HepG2 (cell line): ENCODE data around the gene TMCC1. TPM values are rescaled to one million over a fixed set of nuclear protein-coding genes. Genes with fewer than 3 reads are reported as not detected.

Experiments used
- KDM3A ChIP-seq: IDR thresholded peaks from 2 replicates; pipeline ENCODE4 v1.6.1; 2018; ENCODE audit warnings: low read depth, missing compliant biosample characterization
- RCOR2 ChIP-seq: IDR thresholded peaks from 2 replicates; pipeline ENCODE4 v1.6.1; 2016; ENCODE audit warnings: missing biosample characterization, missing genetic modification reagents
- STAG1 ChIP-seq: sonication (generic); formaldehyde crosslinking; IDR thresholded peaks from 2 replicates; pipeline ENCODE4 v1.4.0; 2020; ENCODE audit warnings: missing genetic modification reagents
- YEATS4 ChIP-seq: sonication (generic); formaldehyde crosslinking; IDR thresholded peaks from 2 replicates; pipeline ENCODE4 v1.4.0; 2020; ENCODE audit warnings: missing genetic modification reagents, borderline replicate concordance
- ZNF274 ChIP-seq: sonication (generic); formaldehyde crosslinking; IDR thresholded peaks from 2 replicates; pipeline ENCODE4 v1.5.1; 2020; ENCODE audit warnings: mild to moderate bottlenecking, missing genetic modification reagents
- ZNF614 ChIP-seq: IDR thresholded peaks from 2 replicates; pipeline ENCODE4 v1.6.1; 2018; ENCODE audit warnings: missing biosample characterization, missing genetic modification reagents, inconsistent platforms, borderline replicate concordance
- ZNF790 ChIP-seq: sonication (generic); formaldehyde crosslinking; IDR thresholded peaks from 2 replicates; pipeline ENCODE4 v1.8.0; 2022; ENCODE audit warnings: missing genetic modification reagents, mild to moderate bottlenecking, borderline replicate concordance
- polyA plus RNA-seq, 8 experiments: library from polyadenylated mRNA; depleted of rRNA in 3 of 8; stranded (reverse) in 7 of 8; unstranded in 1 of 8; fragments of >200 nt; fragmentation: Illumina TruSeq in 4 of 8; extraction: Trizol in 4 of 8; gene quantifications; 2 replicates each; pipeline versions ENCODE4 v1.2.1 to v1.2.3, GENCODE V29; 2011 to 2016; ENCODE audit warnings: low read depth in 4 of 8, missing spikeins in 1 of 8, mixed read lengths in 1 of 8; ENCODE audit not compliant: insufficient read depth in 1 of 8
- total RNA-seq, 5 experiments: library from RNA; depleted of rRNA; stranded (reverse); fragments of >200 nt; fragmentation: Illumina TruSeq; extraction: Trizol; gene quantifications; 2 replicates each; pipeline ENCODE4 v1.2.3, GENCODE V29; 2016; ENCODE audit warnings: low read depth in 1 of 5
- TF ChIP-seq, protein P1 (sequence below): sonication (generic); formaldehyde crosslinking; IDR thresholded peaks from 2 replicates; pipeline ENCODE4 v1.5.0; 2020; ENCODE audit warnings: mild to moderate bottlenecking, missing genetic modification reagents
- TF ChIP-seq, protein P2 (sequence below): sonication (generic); formaldehyde crosslinking; IDR thresholded peaks from 2 replicates; pipeline ENCODE4 v1.5.1; 2020; ENCODE audit warnings: mild to moderate bottlenecking, moderate library complexity, missing genetic modification reagents
- TF ChIP-seq, protein P3 (sequence below): sonication (generic); formaldehyde crosslinking; IDR thresholded peaks from 2 replicates; pipeline ENCODE4 v1.4.0; 2020; ENCODE audit warnings: missing genetic modification reagents, borderline replicate concordance
- TF ChIP-seq, protein P4 (sequence below), 2 experiments: IDR thresholded peaks; 2 replicates each; pipeline ENCODE4 v1.6.1; 2011 to 2012; ENCODE audit warnings: low read length in 2 of 2, borderline replicate concordance in 1 of 2, low read depth in 1 of 2, mild to moderate bottlenecking in 1 of 2, moderate library complexity in 1 of 2
- TF ChIP-seq, protein P5 (sequence below): IDR thresholded peaks from 2 replicates; pipeline ENCODE4 v1.6.1; 2016
- TF ChIP-seq, protein P6 (sequence below): sonication (generic); formaldehyde crosslinking; IDR thresholded peaks from 2 replicates; pipeline ENCODE4 v1.4.0; 2020; ENCODE audit warnings: missing genetic modification reagents

Gene TMCC1
- total and polyA plus RNA-seq, 2 of the 13 experiments (the other 11 are each of a cell fraction or from before 2014, with no cell fraction given), result 12.1 to 264 TPM

DNA sequence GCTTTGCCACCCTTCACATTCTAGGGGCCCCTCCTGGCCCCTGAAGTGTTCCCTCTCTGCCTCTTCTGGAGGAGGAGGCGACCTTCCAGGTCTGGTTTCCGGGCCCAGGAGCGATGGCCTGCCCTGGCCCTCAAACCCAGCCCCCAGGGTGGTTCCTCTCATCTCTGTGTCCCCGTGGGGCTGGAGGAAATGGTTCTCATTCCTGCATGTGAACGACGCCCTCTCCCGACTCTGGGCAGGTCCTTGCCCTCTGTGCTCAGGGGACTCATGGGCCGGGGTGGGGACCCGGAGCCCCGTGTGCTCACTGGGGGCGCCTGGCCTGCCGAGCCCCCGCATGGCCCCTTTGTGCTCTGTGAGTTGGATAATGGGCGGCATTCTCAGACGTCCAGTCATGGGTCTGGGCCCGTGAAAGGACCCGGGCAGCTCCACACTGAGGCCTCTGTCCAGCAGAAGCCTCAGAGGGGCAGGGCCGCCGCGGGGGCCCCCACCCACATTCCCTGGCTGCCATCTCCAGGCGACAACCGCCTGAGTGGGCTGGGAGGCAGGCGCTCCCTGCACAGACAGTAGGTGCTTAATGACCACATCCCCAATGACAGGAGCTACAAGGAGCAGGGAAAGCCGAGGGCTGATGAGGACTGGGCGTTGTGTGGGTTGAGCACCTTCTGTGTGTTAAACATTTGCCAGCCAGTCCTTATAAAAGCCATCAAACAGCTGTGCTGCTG is 281.5 kb downstream of the TMCC1 start (continued):
- TF ChIP-seq, protein P1, sequence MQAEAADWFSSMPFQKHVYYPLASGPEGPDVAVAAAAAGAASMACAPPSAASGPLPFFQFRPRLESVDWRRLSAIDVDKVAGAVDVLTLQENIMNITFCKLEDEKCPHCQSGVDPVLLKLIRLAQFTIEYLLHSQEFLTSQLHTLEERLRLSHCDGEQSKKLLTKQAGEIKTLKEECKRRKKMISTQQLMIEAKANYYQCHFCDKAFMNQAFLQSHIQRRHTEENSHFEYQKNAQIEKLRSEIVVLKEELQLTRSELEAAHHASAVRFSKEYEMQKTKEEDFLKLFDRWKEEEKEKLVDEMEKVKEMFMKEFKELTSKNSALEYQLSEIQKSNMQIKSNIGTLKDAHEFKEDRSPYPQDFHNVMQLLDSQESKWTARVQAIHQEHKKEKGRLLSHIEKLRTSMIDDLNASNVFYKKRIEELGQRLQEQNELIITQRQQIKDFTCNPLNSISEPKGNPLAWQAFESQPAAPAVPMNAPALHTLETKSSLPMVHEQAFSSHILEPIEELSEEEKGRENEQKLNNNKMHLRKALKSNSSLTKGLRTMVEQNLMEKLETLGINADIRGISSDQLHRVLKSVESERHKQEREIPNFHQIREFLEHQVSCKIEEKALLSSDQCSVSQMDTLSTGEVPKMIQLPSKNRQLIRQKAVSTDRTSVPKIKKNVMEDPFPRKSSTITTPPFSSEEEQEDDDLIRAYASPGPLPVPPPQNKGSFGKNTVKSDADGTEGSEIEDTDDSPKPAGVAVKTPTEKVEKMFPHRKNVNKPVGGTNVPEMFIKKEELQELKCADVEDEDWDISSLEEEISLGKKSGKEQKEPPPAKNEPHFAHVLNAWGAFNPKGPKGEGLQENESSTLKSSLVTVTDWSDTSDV (CRISPR knock-in tag), result 0 out of 2 replicates have a peak, but pooled peaks have one; percentile 68
- TF ChIP-seq YEATS4 (CRISPR knock-in tag) (no peak), STAG1 (CRISPR knock-in tag) (peak; percentile 66), ZNF790 (CRISPR knock-in tag) (0 out of 2 replicates have a peak, but pooled peaks have one; percentile 7), ZNF614 (CRISPR knock-in tag) (peak; percentile 30; the same call in 1 of the 2 replicates), ZNF274 (no peak), RCOR2 (CRISPR knock-in tag) (peak; percentile 78; the same call in 1 of the 2 replicates), KDM3A (CRISPR knock-in tag) (peak; percentile 68; the same call in 1 of the 2 replicates)
- TF ChIP-seq, protein P2, sequence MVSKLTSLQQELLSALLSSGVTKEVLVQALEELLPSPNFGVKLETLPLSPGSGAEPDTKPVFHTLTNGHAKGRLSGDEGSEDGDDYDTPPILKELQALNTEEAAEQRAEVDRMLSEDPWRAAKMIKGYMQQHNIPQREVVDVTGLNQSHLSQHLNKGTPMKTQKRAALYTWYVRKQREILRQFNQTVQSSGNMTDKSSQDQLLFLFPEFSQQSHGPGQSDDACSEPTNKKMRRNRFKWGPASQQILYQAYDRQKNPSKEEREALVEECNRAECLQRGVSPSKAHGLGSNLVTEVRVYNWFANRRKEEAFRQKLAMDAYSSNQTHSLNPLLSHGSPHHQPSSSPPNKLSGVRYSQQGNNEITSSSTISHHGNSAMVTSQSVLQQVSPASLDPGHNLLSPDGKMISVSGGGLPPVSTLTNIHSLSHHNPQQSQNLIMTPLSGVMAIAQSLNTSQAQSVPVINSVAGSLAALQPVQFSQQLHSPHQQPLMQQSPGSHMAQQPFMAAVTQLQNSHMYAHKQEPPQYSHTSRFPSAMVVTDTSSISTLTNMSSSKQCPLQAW, result peak; percentile 61; the same call in 1 of the 2 replicates
- TF ChIP-seq, protein P3, sequence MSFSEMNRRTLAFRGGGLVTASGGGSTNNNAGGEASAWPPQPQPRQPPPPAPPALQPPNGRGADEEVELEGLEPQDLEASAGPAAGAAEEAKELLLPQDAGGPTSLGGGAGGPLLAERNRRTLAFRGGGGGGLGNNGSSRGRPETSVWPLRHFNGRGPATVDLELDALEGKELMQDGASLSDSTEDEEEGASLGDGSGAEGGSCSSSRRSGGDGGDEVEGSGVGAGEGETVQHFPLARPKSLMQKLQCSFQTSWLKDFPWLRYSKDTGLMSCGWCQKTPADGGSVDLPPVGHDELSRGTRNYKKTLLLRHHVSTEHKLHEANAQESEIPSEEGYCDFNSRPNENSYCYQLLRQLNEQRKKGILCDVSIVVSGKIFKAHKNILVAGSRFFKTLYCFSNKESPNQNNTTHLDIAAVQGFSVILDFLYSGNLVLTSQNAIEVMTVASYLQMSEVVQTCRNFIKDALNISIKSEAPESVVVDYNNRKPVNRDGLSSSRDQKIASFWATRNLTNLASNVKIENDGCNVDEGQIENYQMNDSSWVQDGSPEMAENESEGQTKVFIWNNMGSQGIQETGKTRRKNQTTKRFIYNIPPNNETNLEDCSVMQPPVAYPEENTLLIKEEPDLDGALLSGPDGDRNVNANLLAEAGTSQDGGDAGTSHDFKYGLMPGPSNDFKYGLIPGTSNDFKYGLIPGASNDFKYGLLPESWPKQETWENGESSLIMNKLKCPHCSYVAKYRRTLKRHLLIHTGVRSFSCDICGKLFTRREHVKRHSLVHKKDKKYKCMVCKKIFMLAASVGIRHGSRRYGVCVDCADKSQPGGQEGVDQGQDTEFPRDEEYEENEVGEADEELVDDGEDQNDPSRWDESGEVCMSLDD (CRISPR knock-in tag), result peak; percentile 57; the same call in 1 of the 2 replicates
- TF ChIP-seq, protein P4, sequence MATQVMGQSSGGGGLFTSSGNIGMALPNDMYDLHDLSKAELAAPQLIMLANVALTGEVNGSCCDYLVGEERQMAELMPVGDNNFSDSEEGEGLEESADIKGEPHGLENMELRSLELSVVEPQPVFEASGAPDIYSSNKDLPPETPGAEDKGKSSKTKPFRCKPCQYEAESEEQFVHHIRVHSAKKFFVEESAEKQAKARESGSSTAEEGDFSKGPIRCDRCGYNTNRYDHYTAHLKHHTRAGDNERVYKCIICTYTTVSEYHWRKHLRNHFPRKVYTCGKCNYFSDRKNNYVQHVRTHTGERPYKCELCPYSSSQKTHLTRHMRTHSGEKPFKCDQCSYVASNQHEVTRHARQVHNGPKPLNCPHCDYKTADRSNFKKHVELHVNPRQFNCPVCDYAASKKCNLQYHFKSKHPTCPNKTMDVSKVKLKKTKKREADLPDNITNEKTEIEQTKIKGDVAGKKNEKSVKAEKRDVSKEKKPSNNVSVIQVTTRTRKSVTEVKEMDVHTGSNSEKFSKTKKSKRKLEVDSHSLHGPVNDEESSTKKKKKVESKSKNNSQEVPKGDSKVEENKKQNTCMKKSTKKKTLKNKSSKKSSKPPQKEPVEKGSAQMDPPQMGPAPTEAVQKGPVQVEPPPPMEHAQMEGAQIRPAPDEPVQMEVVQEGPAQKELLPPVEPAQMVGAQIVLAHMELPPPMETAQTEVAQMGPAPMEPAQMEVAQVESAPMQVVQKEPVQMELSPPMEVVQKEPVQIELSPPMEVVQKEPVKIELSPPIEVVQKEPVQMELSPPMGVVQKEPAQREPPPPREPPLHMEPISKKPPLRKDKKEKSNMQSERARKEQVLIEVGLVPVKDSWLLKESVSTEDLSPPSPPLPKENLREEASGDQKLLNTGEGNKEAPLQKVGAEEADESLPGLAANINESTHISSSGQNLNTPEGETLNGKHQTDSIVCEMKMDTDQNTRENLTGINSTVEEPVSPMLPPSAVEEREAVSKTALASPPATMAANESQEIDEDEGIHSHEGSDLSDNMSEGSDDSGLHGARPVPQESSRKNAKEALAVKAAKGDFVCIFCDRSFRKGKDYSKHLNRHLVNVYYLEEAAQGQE (IDR thresholded peaks at IDR 0.05; ENCODE audit: borderline replicate concordance in 1 of 2, low read depth in 1 of 2, low read length in 2 of 2), result peak in 1 of 2 experiments; percentile 69; a peak in 2 of 4 replicates
- TF ChIP-seq, protein P5, sequence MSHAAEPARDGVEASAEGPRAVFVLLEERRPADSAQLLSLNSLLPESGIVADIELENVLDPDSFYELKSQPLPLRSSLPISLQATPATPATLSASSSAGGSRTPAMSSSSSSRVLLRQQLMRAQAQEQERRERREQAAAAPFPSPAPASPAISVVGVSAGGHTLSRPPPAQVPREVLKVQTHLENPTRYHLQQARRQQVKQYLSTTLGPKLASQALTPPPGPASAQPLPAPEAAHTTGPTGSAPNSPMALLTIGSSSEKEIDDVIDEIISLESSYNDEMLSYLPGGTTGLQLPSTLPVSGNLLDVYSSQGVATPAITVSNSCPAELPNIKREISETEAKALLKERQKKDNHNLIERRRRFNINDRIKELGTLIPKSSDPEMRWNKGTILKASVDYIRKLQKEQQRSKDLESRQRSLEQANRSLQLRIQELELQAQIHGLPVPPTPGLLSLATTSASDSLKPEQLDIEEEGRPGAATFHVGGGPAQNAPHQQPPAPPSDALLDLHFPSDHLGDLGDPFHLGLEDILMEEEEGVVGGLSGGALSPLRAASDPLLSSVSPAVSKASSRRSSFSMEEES, result 0 out of 2 replicates have a peak, but pooled peaks have one; percentile 49
- TF ChIP-seq, protein P6, sequence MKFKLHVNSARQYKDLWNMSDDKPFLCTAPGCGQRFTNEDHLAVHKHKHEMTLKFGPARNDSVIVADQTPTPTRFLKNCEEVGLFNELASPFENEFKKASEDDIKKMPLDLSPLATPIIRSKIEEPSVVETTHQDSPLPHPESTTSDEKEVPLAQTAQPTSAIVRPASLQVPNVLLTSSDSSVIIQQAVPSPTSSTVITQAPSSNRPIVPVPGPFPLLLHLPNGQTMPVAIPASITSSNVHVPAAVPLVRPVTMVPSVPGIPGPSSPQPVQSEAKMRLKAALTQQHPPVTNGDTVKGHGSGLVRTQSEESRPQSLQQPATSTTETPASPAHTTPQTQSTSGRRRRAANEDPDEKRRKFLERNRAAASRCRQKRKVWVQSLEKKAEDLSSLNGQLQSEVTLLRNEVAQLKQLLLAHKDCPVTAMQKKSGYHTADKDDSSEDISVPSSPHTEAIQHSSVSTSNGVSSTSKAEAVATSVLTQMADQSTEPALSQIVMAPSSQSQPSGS (CRISPR knock-in tag), result peak; percentile 11; the same call in 1 of the 2 replicates
